ENCODE results near the gene UEVLD.

DNA sequence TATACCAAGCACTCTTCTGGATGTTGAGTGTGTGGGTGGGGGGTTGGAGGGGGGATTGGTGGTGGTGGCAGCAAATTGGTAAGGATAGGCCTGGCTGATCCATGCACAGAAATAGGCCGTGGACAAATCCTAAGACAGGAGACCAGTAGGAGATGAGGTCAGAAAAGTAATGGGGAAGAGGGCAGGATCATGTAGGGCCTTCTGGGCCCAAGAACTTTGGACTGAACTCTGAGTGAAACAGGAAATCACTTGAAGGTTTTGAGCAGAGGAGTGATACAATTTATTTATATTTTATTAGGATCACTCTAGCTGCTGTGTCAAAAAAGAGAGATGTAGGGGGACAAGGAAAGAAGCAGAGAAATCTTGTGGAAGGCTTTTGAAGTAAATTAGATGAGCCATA, 90.5 kb downstream of the UEVLD start:
- TF ChIP-seq MAX (IDR thresholded peaks at IDR 0.05): no peak
- no peak for TF ChIP-seq EGR1 (IDR thresholded peaks at IDR 0.05; ENCODE audit: low read depth in 2 of 2)
